ENCODE results near the gene SLITRK6.

DNA sequence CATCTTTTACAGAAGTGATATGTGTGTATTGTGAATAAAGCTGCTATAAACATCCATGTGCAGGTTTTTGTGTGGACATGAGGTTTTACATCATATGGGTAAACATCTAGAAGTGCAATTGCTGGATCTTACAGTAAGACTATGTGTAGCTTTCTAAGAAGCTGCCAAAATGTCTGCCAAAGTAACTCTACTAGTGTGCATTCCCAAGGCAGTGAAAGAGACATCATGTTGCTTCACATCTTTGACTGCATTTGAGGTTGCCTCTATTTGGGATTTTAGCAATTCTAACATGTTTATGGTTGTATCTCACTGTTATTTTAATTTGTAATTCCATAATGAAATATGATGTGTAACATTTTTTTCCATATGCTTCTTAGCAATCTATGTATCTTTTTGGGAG lies 30.3 kb downstream of the SLITRK6 start:
- TF ChIP-seq POLR2A (IDR thresholded peaks at IDR 0.05; ENCODE audit: extremely low read depth, insufficient read length) (no peak), MYC (IDR thresholded peaks at IDR 0.05; ENCODE audit: low read depth, low read length) (no peak)
- TF ChIP-seq, protein P1, sequence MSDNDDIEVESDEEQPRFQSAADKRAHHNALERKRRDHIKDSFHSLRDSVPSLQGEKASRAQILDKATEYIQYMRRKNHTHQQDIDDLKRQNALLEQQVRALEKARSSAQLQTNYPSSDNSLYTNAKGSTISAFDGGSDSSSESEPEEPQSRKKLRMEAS (IDR thresholded peaks at IDR 0.05; ENCODE audit: low read depth, low read length) = no peak

All from NB4 (cell line).